GM12873 (cell line): ENCODE measurements around the gene ZCCHC14.

Source experiments
- CTCF ChIP-seq: IDR thresholded peaks from 2 replicates; pipeline ENCODE4 v1.5.1; 2012; ENCODE audit warnings: low read depth, mild to moderate bottlenecking, moderate library complexity, low read length, control low read depth; ENCODE audit not compliant: insufficient read depth; ENCODE audit errors: missing control alignments

The ZCCHC14 gene

GRCh38 chr16:87471278-87472141 lies 21.3 kb downstream of the ZCCHC14 start:
- no peak for TF ChIP-seq CTCF

- TF ChIP-seq CTCF: no peak
Measured at GRCh38 chr16:87470332-87470731, 22.5 kb downstream of the ZCCHC14 start.

GRCh38 chr16:87469169-87469568 lies 23.7 kb downstream of the ZCCHC14 start:
- no peak for TF ChIP-seq CTCF

GRCh38 chr16:87468550-87468949 lies 24.3 kb downstream of the ZCCHC14 start:
- TF ChIP-seq CTCF: no peak

GRCh38 chr16:87466975-87467501 lies 25.8 kb downstream of the ZCCHC14 start:
- TF ChIP-seq CTCF: no peak

- no peak for TF ChIP-seq CTCF
Measured at GRCh38 chr16:87465879-87466278, 26.9 kb downstream of the ZCCHC14 start.

GRCh38 chr16:87465306-87465705 lies 27.5 kb downstream of the ZCCHC14 start:
- TF ChIP-seq CTCF: no peak
